ENCODE results near the gene MAU2.

- peak in 3 of 7 experiments; percentile 14 to 41 (median 20) for TF ChIP-seq CTCF (IDR thresholded peaks at IDR 0.05)
- TF ChIP-seq POLR2A (IDR thresholded peaks at IDR 0.05), result peak in 1 of 4 donors; percentile 16
- peak in 2 of 3 donors; percentile 43 to 53 for TF ChIP-seq POLR2AphosphoS5 (IDR thresholded peaks at IDR 0.05)
- no peak for TF ChIP-seq EP300 (IDR thresholded peaks at IDR 0.05)
Measured at GRCh38 chr19:19320361-19321140, at the start of gene MAU2, which contains the start of gene SUGP1.
